H9 (cell line): ENCODE results near the gene FZD10. TPM values are rescaled to one million over a fixed set of nuclear protein-coding genes. Genes with fewer than 3 reads are reported as not detected.

Experiments used
- DNase-seq: peaks from one replicate; pipeline ENCODE4 v3.0.0-alpha.2; 2017
- H2AFZ ChIP-seq: one replicate; pipeline ENCODE4 v1.6.1; 2013; ENCODE audit warnings: mild to moderate bottlenecking, low read length, control low read depth, moderate library complexity
- H2AK5ac ChIP-seq: 2 replicates; pipeline ENCODE4 v1.6.1; 2013; ENCODE audit warnings: low read length, control low read depth, mixed read lengths; ENCODE audit not compliant: insufficient read length
- H2BK120ac ChIP-seq: one replicate; pipeline ENCODE4 v1.6.1; 2013; ENCODE audit warnings: low read depth, mild to moderate bottlenecking, low read length, control low read depth, inconsistent platforms; ENCODE audit not compliant: poor library complexity, severe bottlenecking
- H2BK12ac ChIP-seq: 2 replicates; pipeline ENCODE4 v1.6.1; 2013; ENCODE audit warnings: low read length, control low read depth, mixed read lengths, low read depth; ENCODE audit not compliant: insufficient read length
- H2BK15ac ChIP-seq: 2 replicates; pipeline ENCODE4 v1.6.1; 2013; ENCODE audit warnings: low read depth, low read length, control low read depth
- H2BK20ac ChIP-seq: one replicate; pipeline ENCODE4 v1.6.1; 2013; ENCODE audit warnings: low read depth, mild to moderate bottlenecking, low read length, control low read depth, inconsistent platforms; ENCODE audit not compliant: poor library complexity, severe bottlenecking
- H2BK5ac ChIP-seq: 2 replicates; pipeline ENCODE4 v1.6.1; 2013; ENCODE audit warnings: low read length, control low read depth, mixed read lengths; ENCODE audit not compliant: insufficient read length
- H3K14ac ChIP-seq: 2 replicates; pipeline ENCODE4 v1.6.1; 2013; ENCODE audit warnings: low read length, control low read depth; ENCODE audit not compliant: insufficient read depth
- H3K18ac ChIP-seq: 2 replicates; pipeline ENCODE4 v1.6.1; 2013; ENCODE audit warnings: low read depth, mild to moderate bottlenecking, mixed read lengths, low read length, control low read depth; ENCODE audit not compliant: insufficient read length
- H3K23ac ChIP-seq: 2 replicates; pipeline ENCODE4 v1.6.1; 2013; ENCODE audit warnings: low read length, control low read depth, mixed read lengths, low read depth; ENCODE audit not compliant: insufficient read length
- H3K23me2 ChIP-seq: 2 replicates; pipeline ENCODE4 v1.6.1; 2013; ENCODE audit warnings: low read depth, mild to moderate bottlenecking, mixed read lengths, low read length, control low read depth; ENCODE audit not compliant: insufficient read length, poor library complexity, severe bottlenecking
- H3K27ac ChIP-seq: 2 replicates; pipeline ENCODE4 v1.5.1; 2013; ENCODE audit warnings: low read length, control low read depth, mixed read lengths, low read depth; ENCODE audit not compliant: insufficient read length
- H3K27me3 ChIP-seq: 2 replicates; pipeline ENCODE4 v1.6.1; 2013; ENCODE audit warnings: low read length, control low read depth, inconsistent platforms; ENCODE audit not compliant: insufficient read depth
- H3K4ac ChIP-seq: 2 replicates; pipeline ENCODE4 v1.6.1; 2013; ENCODE audit warnings: low read depth, mild to moderate bottlenecking, control low read depth, inconsistent platforms, low read length, moderate library complexity
- H3K4me1 ChIP-seq: 2 replicates; pipeline ENCODE4 v1.6.1; 2013; ENCODE audit warnings: low read length, control low read depth, inconsistent platforms; ENCODE audit not compliant: insufficient read depth
- H3K4me2 ChIP-seq: 2 replicates; pipeline ENCODE4 v1.6.1; 2013; ENCODE audit warnings: low read length, control low read depth, mixed read lengths; ENCODE audit not compliant: insufficient read length, insufficient read depth
- H3K56ac ChIP-seq: 2 replicates; pipeline ENCODE4 v1.6.1; 2013; ENCODE audit warnings: low read depth, mild to moderate bottlenecking, mixed read lengths, low read length, control low read depth; ENCODE audit not compliant: insufficient read length
- H3K79me1 ChIP-seq: 2 replicates; pipeline ENCODE4 v1.6.1; 2013; ENCODE audit warnings: low read depth, mild to moderate bottlenecking, moderate library complexity, low read length, control low read depth, inconsistent platforms; ENCODE audit not compliant: insufficient read depth, poor library complexity, severe bottlenecking
- H3K79me2 ChIP-seq: 2 replicates; pipeline ENCODE4 v1.6.1; 2013; ENCODE audit warnings: low read length, control low read depth, inconsistent platforms; ENCODE audit not compliant: insufficient read depth
- H3K9ac ChIP-seq: 2 replicates; pipeline ENCODE4 v1.6.1; 2013; ENCODE audit warnings: low read length, control low read depth, mixed read lengths; ENCODE audit not compliant: insufficient read length; ENCODE audit errors: extremely low read depth
- H3K9me3 ChIP-seq: one replicate; pipeline ENCODE4 v1.6.1; 2013; ENCODE audit warnings: low read depth, low read length, inconsistent platforms; ENCODE audit not compliant: control insufficient read depth
- H3T11ph ChIP-seq: one replicate; pipeline ENCODE4 v1.6.1; 2013; ENCODE audit warnings: mild to moderate bottlenecking, low read length, control low read depth, inconsistent platforms
- H4K20me1 ChIP-seq: one replicate; pipeline ENCODE4 v1.6.1; 2013; ENCODE audit not compliant: control insufficient read depth, insufficient read length, insufficient read depth
- H4K5ac ChIP-seq: 2 replicates; pipeline ENCODE4 v1.6.1; 2013; ENCODE audit warnings: low read depth, mild to moderate bottlenecking, mixed read lengths, low read length, control low read depth; ENCODE audit not compliant: insufficient read length
- H4K8ac ChIP-seq: replicated peaks from 2 replicates; pipeline ENCODE4 v1.6.1; 2013; ENCODE audit warnings: low read length, control low read depth, mixed read lengths, low read depth; ENCODE audit not compliant: insufficient read length
- H4K91ac ChIP-seq: 2 replicates; pipeline ENCODE4 v1.6.1; 2013; ENCODE audit warnings: low read depth, mild to moderate bottlenecking, moderate library complexity, mixed read lengths, low read length, control low read depth; ENCODE audit not compliant: insufficient read length
- H3K27ac Mint-ChIP-seq, 3 experiments: 2 replicates in 2 of 3; 3 replicates in 1 of 3; pipeline ENCODE4 v1.8.0; 2020 to 2021; ENCODE audit warnings: mixed read lengths in 3 of 3, mild to moderate bottlenecking in 1 of 3, moderate library complexity in 1 of 3
- H3K27me3 Mint-ChIP-seq: 2 replicates; pipeline ENCODE4 v1.8.0; 2021; ENCODE audit warnings: low read depth, mild to moderate bottlenecking, moderate library complexity, mixed read lengths
- H3K36me3 Mint-ChIP-seq, 3 experiments: 2 replicates in 2 of 3; 3 replicates in 1 of 3; pipeline ENCODE4 v1.8.0; 2020 to 2021; ENCODE audit warnings: low read depth in 3 of 3, mixed read lengths in 3 of 3; ENCODE audit not compliant: insufficient read depth in 1 of 3
- H3K4me1 Mint-ChIP-seq, 2 experiments: 2 replicates each; pipeline ENCODE4 v1.8.0; 2020; ENCODE audit warnings: mixed read lengths in 2 of 2
- H3K4me3 Mint-ChIP-seq, 2 experiments: 2 replicates in 1 of 2; 3 replicates in 1 of 2; pipeline ENCODE4 v1.8.0; 2020 to 2021; ENCODE audit warnings: mild to moderate bottlenecking in 2 of 2, mixed read lengths in 2 of 2, moderate library complexity in 1 of 2
- H3K9me3 Mint-ChIP-seq, 2 experiments: 2 replicates in 1 of 2; 3 replicates in 1 of 2; pipeline ENCODE4 v1.8.0; 2020; ENCODE audit warnings: mild to moderate bottlenecking in 2 of 2, mixed read lengths in 2 of 2, moderate library complexity in 1 of 2
- WGBS: extraction: QIAGEN DNeasy Blood & Tissue Kit; methylation state at CpG from one replicate; pipeline ENCODE4 v1.1.7; 2013; ENCODE audit warnings: missing lambda C conversion rate, low lambda C conversion rate, mixed read lengths; ENCODE audit not compliant: insufficient read length; ENCODE audit errors: extremely low coverage; 5-methylcytosine and 5-hydroxymethylcytosine counted together
- total RNA-seq: library from RNA; stranded (reverse); gene quantifications from 2 replicates; pipeline ENCODE4 v1.2.1, GENCODE V29; 2021
- TF ChIP-seq, protein P1 (sequence below): fragments of 200-600 bp; sonication (generic); conservative IDR thresholded peaks from 3 replicates; pipeline ENCODE4 v1.8.0; 2021; ENCODE audit warnings: antibody characterized with exemption, mild to moderate bottlenecking

Gene FZD10
- total RNA-seq, 1 experiment from 2014 or later: 1.0 TPM

DNA sequence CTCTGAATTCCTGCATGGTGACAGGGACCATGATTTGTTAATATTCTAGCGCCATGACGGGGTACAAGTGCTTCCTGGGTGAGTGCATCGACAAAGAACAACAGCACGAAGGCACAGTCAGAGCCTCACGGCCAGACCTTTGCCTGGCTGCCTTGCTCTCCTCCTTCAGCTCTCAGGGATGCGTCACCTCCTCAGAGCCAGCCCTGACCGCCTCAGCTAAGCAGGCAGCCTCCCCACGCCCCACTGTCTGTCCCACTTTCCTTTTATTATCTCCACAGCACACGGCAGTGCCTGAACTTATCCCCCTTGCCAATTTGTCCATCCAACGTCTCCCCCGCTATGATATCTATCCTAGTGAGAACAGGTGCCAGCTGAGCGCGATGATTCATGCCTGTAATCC, 16.5 kb upstream of the FZD10 start:
- Mint-ChIP-seq H3K4me3 (no peak overlapping the region), H3K9me3 (no peaks in the 10 kb centered on the region; a peak in 1 of 5 replicates), H3K27me3 (peaks cover 100% of the 10 kb centered on the region), H3K27ac (no peak overlapping the region; a peak in 1 of 7 replicates), H3K4me1 (peaks cover 0 to 6% of the 10 kb centered on the region in 2 experiments; a peak in 2 of 4 replicates), H3K36me3 (no peaks in the 10 kb centered on the region)
- Histone ChIP-seq H2AFZ (no peak overlapping the region), H3T11ph (no peak overlapping the region), H2BK12ac (no peak overlapping the region), H4K8ac (no peak overlapping the region), H3K56ac (no peak overlapping the region), H3K27ac (no peak overlapping the region), H4K91ac (no peak overlapping the region), H2BK15ac (no peak overlapping the region), H2BK5ac (no peak overlapping the region), H3K18ac (no peak overlapping the region), H3K79me2 (no peaks in the 10 kb centered on the region), H2AK5ac (no peak overlapping the region), H3K79me1 (no peaks in the 10 kb centered on the region), H3K4me2 (no peak overlapping the region), H3K4me1 (no peaks in the 10 kb centered on the region), H4K20me1 (no peaks in the 10 kb centered on the region), H3K14ac (no peak overlapping the region; the same call in 1 of the 2 replicates), H2BK20ac (no peak overlapping the region), H3K27me3 (no peaks in the 10 kb centered on the region; the same call in 1 of the 2 replicates), H3K23ac (no peak overlapping the region), H2BK120ac (no peak overlapping the region), H4K5ac (no peak overlapping the region), H3K4ac (no peak overlapping the region), H3K23me2 (no peaks in the 10 kb centered on the region), H3K9me3 (no peaks in the 10 kb centered on the region), H3K9ac (no peak overlapping the region)
- TF ChIP-seq, protein P1, sequence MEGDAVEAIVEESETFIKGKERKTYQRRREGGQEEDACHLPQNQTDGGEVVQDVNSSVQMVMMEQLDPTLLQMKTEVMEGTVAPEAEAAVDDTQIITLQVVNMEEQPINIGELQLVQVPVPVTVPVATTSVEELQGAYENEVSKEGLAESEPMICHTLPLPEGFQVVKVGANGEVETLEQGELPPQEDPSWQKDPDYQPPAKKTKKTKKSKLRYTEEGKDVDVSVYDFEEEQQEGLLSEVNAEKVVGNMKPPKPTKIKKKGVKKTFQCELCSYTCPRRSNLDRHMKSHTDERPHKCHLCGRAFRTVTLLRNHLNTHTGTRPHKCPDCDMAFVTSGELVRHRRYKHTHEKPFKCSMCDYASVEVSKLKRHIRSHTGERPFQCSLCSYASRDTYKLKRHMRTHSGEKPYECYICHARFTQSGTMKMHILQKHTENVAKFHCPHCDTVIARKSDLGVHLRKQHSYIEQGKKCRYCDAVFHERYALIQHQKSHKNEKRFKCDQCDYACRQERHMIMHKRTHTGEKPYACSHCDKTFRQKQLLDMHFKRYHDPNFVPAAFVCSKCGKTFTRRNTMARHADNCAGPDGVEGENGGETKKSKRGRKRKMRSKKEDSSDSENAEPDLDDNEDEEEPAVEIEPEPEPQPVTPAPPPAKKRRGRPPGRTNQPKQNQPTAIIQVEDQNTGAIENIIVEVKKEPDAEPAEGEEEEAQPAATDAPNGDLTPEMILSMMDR: no peak
- no CpG with 5 or more reads among the region's 13 CpGs for WGBS
- no peak for DNase-seq
